ENCODE measurements around the gene STAT5B.
"Not testable (repeated sequence)": the region's sequence is repeated elsewhere in the genome, so short reads cannot be mapped to it uniquely, and the experiment has no call there.

Gene STAT5B

GRCh38 chr17:42187833-42188232, 88.4 kb downstream of the STAT5B start:
- H3K4me1 ChIP-seq (ENCODE audit: control insufficient read depth, insufficient read depth, low read depth, low read length): peaks cover 13% of the 10 kb centered on the region
- H3K18ac ChIP-seq (ENCODE audit: low read depth in 1 of 2, low read length in 2 of 2): no peak overlapping the region
- H3K9me3 ChIP-seq (ENCODE audit: control insufficient read depth, low read length): no peaks in the 10 kb centered on the region
- no peak overlapping the region for H2BK120ac ChIP-seq (ENCODE audit: low read depth, low read length)
- no peak overlapping the region for H3K9ac ChIP-seq (ENCODE audit: low read length)
- no peak overlapping the region for H3K27ac ChIP-seq (ENCODE audit: low read length, poor library complexity, severe bottlenecking)
- no peak for DNase-seq
- no peaks in the 10 kb centered on the region for H3K36me3 ChIP-seq (ENCODE audit: control insufficient read depth in 1 of 2, insufficient read depth in 2 of 2, low read depth in 1 of 2, low read length in 2 of 2)
- no peak overlapping the region for H2BK5ac ChIP-seq (ENCODE audit: low read depth, low read length, poor library complexity, severe bottlenecking)
- H3K79me1 ChIP-seq (replicated peaks; ENCODE audit: low read length, poor library complexity, severe bottlenecking): no peaks in the 10 kb centered on the region
- H3K4me2 ChIP-seq (ENCODE audit: low read length, poor library complexity, severe bottlenecking): no peak overlapping the region
- H4K8ac ChIP-seq (ENCODE audit: low read length): no peak overlapping the region
- H4K91ac ChIP-seq (ENCODE audit: low read length): no peak overlapping the region
- no peak overlapping the region for H3K4ac ChIP-seq (ENCODE audit: low read depth in 1 of 2, low read length in 2 of 2)
- 80% methylated on average over 2 of the region's 2 CpGs for WGBS
- peaks cover 7 to 10% of the 10 kb centered on the region in 2 experiments for H3K27me3 ChIP-seq (ENCODE audit: control insufficient read depth in 1 of 2, insufficient read depth in 1 of 2, low read length in 2 of 2)
- H3K23ac ChIP-seq (ENCODE audit: low read length in 2 of 2): no peak overlapping the region
- no peak overlapping the region for H2AK5ac ChIP-seq (ENCODE audit: low read length, severe bottlenecking)
- no peak overlapping the region for H3K4me3 ChIP-seq (ENCODE audit: insufficient read depth in 1 of 2, low read depth in 1 of 2, low read length in 2 of 2)
- no peak overlapping the region for H2BK15ac ChIP-seq (ENCODE audit: low read depth, poor library complexity, severe bottlenecking)
- no peak overlapping the region for H2AFZ ChIP-seq (ENCODE audit: low read depth, low read length)
- H3K14ac ChIP-seq (ENCODE audit: low read length in 2 of 2): no peak overlapping the region
- H2BK12ac ChIP-seq (ENCODE audit: low read length in 2 of 2): no peak overlapping the region

- 89% methylated on average over 5 of the region's 5 CpGs for WGBS
- not testable (repeated sequence) for H2BK15ac ChIP-seq (ENCODE audit: low read depth, poor library complexity, severe bottlenecking)
Observed at GRCh38 chr17:42186191-42186590, 90.0 kb downstream of the STAT5B start.

GRCh38 chr17:42185621-42185930, 90.6 kb downstream of the STAT5B start:
- Histone ChIP-seq H3K4me2 (ENCODE audit: low read length, poor library complexity, severe bottlenecking) (no peak overlapping the region), H3K14ac (ENCODE audit: low read length in 2 of 2) (no peak overlapping the region), H3K9ac (ENCODE audit: low read length) (no peak overlapping the region), H3K79me1 (replicated peaks; ENCODE audit: low read length, poor library complexity, severe bottlenecking) (no peaks in the 10 kb centered on the region), H3K18ac (ENCODE audit: low read depth in 1 of 2, low read length in 2 of 2) (no peak overlapping the region), H2AFZ (ENCODE audit: low read depth, low read length) (no peak overlapping the region), H4K8ac (ENCODE audit: low read length) (no peak overlapping the region), H2AK5ac (ENCODE audit: low read length, severe bottlenecking) (no peak overlapping the region), H2BK120ac (ENCODE audit: low read depth, low read length) (no peak overlapping the region), H2BK5ac (ENCODE audit: low read depth, low read length, poor library complexity, severe bottlenecking) (no peak overlapping the region), H3K36me3 (ENCODE audit: control insufficient read depth in 1 of 2, insufficient read depth in 2 of 2, low read depth in 1 of 2, low read length in 2 of 2) (no peaks in the 10 kb centered on the region), H2BK12ac (ENCODE audit: low read length in 2 of 2) (no peak overlapping the region), H3K9me3 (ENCODE audit: control insufficient read depth, low read length) (no peaks in the 10 kb centered on the region), H3K23ac (ENCODE audit: low read length in 2 of 2) (no peak overlapping the region), H4K91ac (ENCODE audit: low read length) (no peak overlapping the region), H3K4me3 (ENCODE audit: insufficient read depth in 1 of 2, low read depth in 1 of 2, low read length in 2 of 2) (no peak overlapping the region), H3K4me1 (ENCODE audit: control insufficient read depth, insufficient read depth, low read depth, low read length) (peaks cover 22% of the 10 kb centered on the region), H3K27me3 (ENCODE audit: control insufficient read depth in 1 of 2, insufficient read depth in 1 of 2, low read length in 2 of 2) (peaks cover 27 to 29% of the 10 kb centered on the region in 2 experiments), H3K27ac (ENCODE audit: low read length, poor library complexity, severe bottlenecking) (no peak overlapping the region), H2BK15ac (ENCODE audit: low read depth, poor library complexity, severe bottlenecking) (no peak overlapping the region), H3K4ac (ENCODE audit: low read depth in 1 of 2, low read length in 2 of 2) (no peak overlapping the region)
- DNase-seq: no peak
- 62% methylated on average over 7 of the region's 7 CpGs for WGBS

More at GRCh38 chr17:42186191-42186590, 90.0 kb downstream of the STAT5B start:
- H3K4me1 ChIP-seq (ENCODE audit: control insufficient read depth, insufficient read depth, low read depth, low read length): peaks cover 16% of the 10 kb centered on the region
- DNase-seq; H3K4me3 ChIP-seq (ENCODE audit: insufficient read depth in 1 of 2, low read depth in 1 of 2, low read length in 2 of 2); H3K18ac ChIP-seq (ENCODE audit: low read depth in 1 of 2, low read length in 2 of 2); H4K91ac ChIP-seq (ENCODE audit: low read length); H3K9me3 ChIP-seq (ENCODE audit: control insufficient read depth, low read length); H3K4ac ChIP-seq (ENCODE audit: low read depth in 1 of 2, low read length in 2 of 2); H3K23ac ChIP-seq (ENCODE audit: low read length in 2 of 2); H3K9ac ChIP-seq (ENCODE audit: low read length); H3K27ac ChIP-seq (ENCODE audit: low read length, poor library complexity, severe bottlenecking); H2AFZ ChIP-seq (ENCODE audit: low read depth, low read length); H3K14ac ChIP-seq (ENCODE audit: low read length in 2 of 2); H3K36me3 ChIP-seq (ENCODE audit: control insufficient read depth in 1 of 2, insufficient read depth in 2 of 2, low read depth in 1 of 2, low read length in 2 of 2); H2BK12ac ChIP-seq (ENCODE audit: low read length in 2 of 2); H3K79me1 ChIP-seq (replicated peaks; ENCODE audit: low read length, poor library complexity, severe bottlenecking); H3K4me2 ChIP-seq (ENCODE audit: low read length, poor library complexity, severe bottlenecking); H4K8ac ChIP-seq (ENCODE audit: low read length); H2BK120ac ChIP-seq (ENCODE audit: low read depth, low read length); H2BK5ac ChIP-seq (ENCODE audit: low read depth, low read length, poor library complexity, severe bottlenecking); H2AK5ac ChIP-seq (ENCODE audit: low read length, severe bottlenecking): not testable (repeated sequence)
- H3K27me3 ChIP-seq (ENCODE audit: control insufficient read depth in 1 of 2, insufficient read depth in 1 of 2, low read length in 2 of 2): peaks cover 20 to 23% of the 10 kb centered on the region in 2 experiments

GRCh38 chr17:42184713-42185620, 91.2 kb downstream of the STAT5B start, which contains the start of gene HCRT:
Gene HCRT (minus strand): TSS chr17:42185452. CDS start chr17:42185365, 87 bp downstream.
- Histone ChIP-seq H3K4me2 (ENCODE audit: low read length, poor library complexity, severe bottlenecking) (peak within 1 kb of the TSS; percentile 91), H3K4ac (ENCODE audit: low read depth in 1 of 2, low read length in 2 of 2) (peak within 1 kb of the TSS in 1 of 2 experiments; percentile 40), H2AFZ (ENCODE audit: low read depth, low read length) (peak within 1 kb of the TSS; percentile 58), H3K9ac (ENCODE audit: low read length) (peak within 1 kb of the TSS; percentile 39), H3K14ac (ENCODE audit: low read length in 2 of 2) (no peak within 1 kb of the TSS), H3K27ac (ENCODE audit: low read length, poor library complexity, severe bottlenecking) (no peak within 1 kb of the TSS), H4K91ac (ENCODE audit: low read length) (no peak within 1 kb of the TSS), H3K27me3 (ENCODE audit: control insufficient read depth in 1 of 2, insufficient read depth in 1 of 2, low read length in 2 of 2) (peaks cover 33 to 35% of the 10 kb centered on the region in 2 experiments), H3K4me3 (ENCODE audit: insufficient read depth in 1 of 2, low read depth in 1 of 2, low read length in 2 of 2) (peak within 1 kb of the TSS in 1 of 2 experiments; percentile 76), H3K9me3 (ENCODE audit: control insufficient read depth, low read length) (no peaks in the 10 kb centered on the region), H3K23ac (ENCODE audit: low read length in 2 of 2) (no peak within 1 kb of the TSS), H2BK15ac (ENCODE audit: low read depth, poor library complexity, severe bottlenecking) (no peak within 1 kb of the TSS), H3K4me1 (ENCODE audit: control insufficient read depth, insufficient read depth, low read depth, low read length) (peaks cover 25% of the 10 kb centered on the region), H3K18ac (ENCODE audit: low read depth in 1 of 2, low read length in 2 of 2) (peak within 1 kb of the TSS; percentile 49 to 80), H3K79me1 (replicated peaks; ENCODE audit: low read length, poor library complexity, severe bottlenecking) (no peaks in the 10 kb centered on the region), H2BK5ac (ENCODE audit: low read depth, low read length, poor library complexity, severe bottlenecking) (no peak within 1 kb of the TSS), H2BK12ac (ENCODE audit: low read length in 2 of 2) (no peak within 1 kb of the TSS), H2AK5ac (ENCODE audit: low read length, severe bottlenecking) (no peak within 1 kb of the TSS), H3K36me3 (ENCODE audit: control insufficient read depth in 1 of 2, insufficient read depth in 2 of 2, low read depth in 1 of 2, low read length in 2 of 2) (no peaks in the 10 kb centered on the region), H4K8ac (ENCODE audit: low read length) (peak within 1 kb of the TSS; percentile 97), H2BK120ac (ENCODE audit: low read depth, low read length) (no peak within 1 kb of the TSS)
- DNase-seq: no peak
- WGBS: 72% methylated on average over 11 of the region's 11 CpGs
